H1 (cell line): Measurements from ENCODE around the gene FOXP4. TPM values are rescaled to one million over a fixed set of nuclear protein-coding genes. Genes with fewer than 3 reads are reported as not detected.

Experiments used
- CTCF ChIA-PET: fragments of 300-600 bp; sonication (Branson Sonifier 250); formaldehyde crosslinking; loops from one replicate; lab custom pipeline; 2021; ENCODE audit not compliant: partially characterized antibody; lab: Charles Lee
- POLR2A ChIA-PET: fragments of 300-600 bp; sonication (Branson Sonifier 250); formaldehyde crosslinking; loops from one replicate; lab custom pipeline; 2021; ENCODE audit warnings: inconsistent platforms; ENCODE audit not compliant: partially characterized antibody; lab: Charles Lee
- DNase-seq, 2 experiments: peaks; one replicate each; pipeline versions ENCODE4 v3.0.0 to v3.0.0-alpha.2; 2010 to 2022; ENCODE audit warnings: low spot score in 2 of 2, low read depth in 1 of 2, mixed read lengths in 1 of 2
- FAIRE-seq: peaks from 2 replicates; lab custom pipeline; 2011; peaks lifted over from hg19 to GRCh38; lab: Jason Lieb, UNC
- H2AFZ ChIP-seq: 2 replicates; pipeline ENCODE4 v1.8.1; 2012; ENCODE audit warnings: low read length, inconsistent platforms
- H2AK5ac ChIP-seq: 2 replicates; pipeline ENCODE4 v1.6.1; 2013; ENCODE audit warnings: low read depth, low read length
- H2BK120ac ChIP-seq: replicated peaks from 2 replicates; pipeline ENCODE3; 2013; ENCODE audit warnings: low read depth, low read length, inconsistent platforms
- H2BK12ac ChIP-seq: 2 replicates; pipeline ENCODE4 v1.6.1; 2013; ENCODE audit warnings: low read depth, low read length
- H2BK15ac ChIP-seq: 2 replicates; pipeline ENCODE4 v1.6.1; 2013; ENCODE audit warnings: low read length
- H2BK20ac ChIP-seq: 2 replicates; pipeline ENCODE4 v1.6.1; 2013; ENCODE audit warnings: low read length
- H2BK5ac ChIP-seq: 2 replicates; pipeline ENCODE4 v1.6.1; 2013; ENCODE audit warnings: low read depth, low read length
- H3K14ac ChIP-seq: 2 replicates; pipeline ENCODE4 v1.6.1; 2013; ENCODE audit warnings: inconsistent platforms; ENCODE audit not compliant: insufficient read length
- H3K18ac ChIP-seq: 2 replicates; pipeline ENCODE4 v1.6.1; 2013; ENCODE audit warnings: low read length; ENCODE audit errors: extremely low read depth
- H3K23ac ChIP-seq: 2 replicates; pipeline ENCODE4 v1.6.1; 2013; ENCODE audit warnings: inconsistent platforms; ENCODE audit not compliant: insufficient read length
- H3K23me2 ChIP-seq: 2 replicates; pipeline ENCODE4 v1.6.1; 2013; ENCODE audit warnings: low read depth, low read length
- H3K27ac ChIP-seq: 2 replicates; pipeline ENCODE4 v1.6.1; 2011; ENCODE audit warnings: low read depth, low read length, inconsistent platforms
- H3K27me3 ChIP-seq, 4 experiments: replicated peaks in 1 of 4; 1 replicate in 1 of 4; 2 replicates in 3 of 4; pipeline versions ENCODE4 v1.6.1 to v1.8.1; 2011 to 2013; ENCODE audit warnings: low read length in 3 of 4, mild to moderate bottlenecking in 3 of 4, inconsistent platforms in 2 of 4, mixed read lengths in 2 of 4, moderate library complexity in 1 of 4; ENCODE audit not compliant: control insufficient read depth in 3 of 4, insufficient read depth in 3 of 4; ENCODE audit errors: extremely low read depth in 1 of 4
- H3K36me3 ChIP-seq, 4 experiments: 2 replicates each; pipeline versions ENCODE4 v1.6.1 to v1.8.1; 2011 to 2013; ENCODE audit warnings: mild to moderate bottlenecking in 4 of 4, low read length in 3 of 4, moderate library complexity in 2 of 4, control low read depth in 1 of 4, inconsistent platforms in 1 of 4; ENCODE audit not compliant: insufficient read depth in 4 of 4, control insufficient read depth in 2 of 4
- H3K4ac ChIP-seq: replicated peaks from 2 replicates; pipeline ENCODE3; 2013; ENCODE audit warnings: low read length, low read depth, mixed read lengths, inconsistent platforms; ENCODE audit not compliant: insufficient read length
- H3K4me1 ChIP-seq, 4 experiments: replicated peaks in 1 of 4; 1 replicate in 1 of 4; 2 replicates in 3 of 4; pipeline versions ENCODE4 v1.6.1 to v1.8.1; 2011 to 2013; ENCODE audit warnings: low read length in 3 of 4, inconsistent platforms in 2 of 4, mixed read lengths in 1 of 4; ENCODE audit not compliant: insufficient read depth in 4 of 4, control insufficient read depth in 3 of 4
- H3K4me2 ChIP-seq, 2 experiments: 2 replicates each; pipeline versions ENCODE4 v1.6.1 to v1.8.1; 2011 to 2013; ENCODE audit warnings: low read depth in 2 of 2, low read length in 2 of 2, control low read depth in 1 of 2, inconsistent platforms in 1 of 2, mild to moderate bottlenecking in 1 of 2; ENCODE audit not compliant: insufficient read depth in 1 of 2
- H3K4me3 ChIP-seq, 4 experiments: fragments of 200-600, 300-600 bp in 1 of 4; sonication (generic), shearing (Covaris generic), sonication (Bioruptor Twin) in 1 of 4; 2 replicates each; pipeline versions ENCODE4 v1.5.1 to v1.8.1; 2011 to 2016; ENCODE audit warnings: low read length in 4 of 4, low read depth in 3 of 4, control low read depth in 2 of 4, inconsistent platforms in 2 of 4, mild to moderate bottlenecking in 2 of 4, mixed read lengths in 1 of 4, moderate library complexity in 1 of 4; ENCODE audit not compliant: insufficient read depth in 2 of 4; ENCODE audit errors: extremely low read depth in 1 of 4
- H3K56ac ChIP-seq: replicated peaks from 2 replicates; pipeline ENCODE3; 2013; ENCODE audit warnings: low read depth, mild to moderate bottlenecking, mixed read lengths, low read length, inconsistent platforms; ENCODE audit not compliant: insufficient read length
- H3K79me1 ChIP-seq: 2 replicates; pipeline ENCODE4 v1.6.1; 2013; ENCODE audit warnings: low read depth, low read length, control low read depth
- H3K79me2 ChIP-seq, 2 experiments: 2 replicates each; pipeline versions ENCODE4 v1.6.1 to v1.8.1; 2012 to 2013; ENCODE audit warnings: low read length in 2 of 2, mild to moderate bottlenecking in 2 of 2, inconsistent platforms in 1 of 2; ENCODE audit not compliant: insufficient read depth in 2 of 2, control insufficient read depth in 1 of 2
- H3K9ac ChIP-seq, 4 experiments: replicated peaks in 1 of 4; 1 replicate in 1 of 4; 2 replicates in 3 of 4; pipeline versions ENCODE4 v1.6.1 to v1.8.1; 2011 to 2013; ENCODE audit warnings: low read depth in 3 of 4, low read length in 3 of 4, control low read depth in 2 of 4, mild to moderate bottlenecking in 2 of 4, moderate library complexity in 2 of 4, inconsistent platforms in 1 of 4; ENCODE audit errors: extremely low read depth in 1 of 4
- H3K9me3 ChIP-seq, 2 experiments: 2 replicates each; pipeline versions ENCODE4 v1.6.1 to v1.8.1; 2012 to 2013; ENCODE audit warnings: mild to moderate bottlenecking in 2 of 2, moderate library complexity in 2 of 2, control low read depth in 1 of 2, inconsistent platforms in 1 of 2, low read depth in 1 of 2, low read length in 1 of 2, mixed read lengths in 1 of 2; ENCODE audit not compliant: insufficient read depth in 2 of 2
- H4K20me1 ChIP-seq, 2 experiments: replicated peaks in 1 of 2; 2 replicates each; pipeline versions ENCODE3 to v1.8.1; 2011 to 2013; ENCODE audit warnings: inconsistent platforms in 2 of 2, low read length in 2 of 2, mild to moderate bottlenecking in 1 of 2; ENCODE audit not compliant: insufficient read depth in 2 of 2, control insufficient read depth in 1 of 2
- H4K5ac ChIP-seq: 2 replicates; pipeline ENCODE4 v1.6.1; 2013; ENCODE audit warnings: low read length, low read depth, mixed read lengths, inconsistent platforms; ENCODE audit not compliant: insufficient read length
- H4K8ac ChIP-seq: 2 replicates; pipeline ENCODE4 v1.8.0; 2013; ENCODE audit warnings: mild to moderate bottlenecking, moderate library complexity, low read length, inconsistent platforms; ENCODE audit not compliant: insufficient read depth; ENCODE audit errors: extremely low read depth
- H4K91ac ChIP-seq: replicated peaks from 2 replicates; pipeline ENCODE3; 2013; ENCODE audit warnings: low read length, mixed read lengths, inconsistent platforms; ENCODE audit not compliant: insufficient read length
- CBX5 ChIP-seq: fragments of 300-800, 300-1000 bp; sonication (generic); IDR thresholded peaks from 2 replicates; pipeline ENCODE4 v1.7.1; 2016; ENCODE audit warnings: antibody characterized with exemption, low read length, low read depth
- CEBPB ChIP-seq: IDR thresholded peaks from 2 replicates; pipeline ENCODE4 v1.6.1; 2012; ENCODE audit warnings: low read depth, low read length
- E2F6 ChIP-seq: IDR thresholded peaks from 2 replicates; pipeline ENCODE4 v1.6.1; 2012; ENCODE audit warnings: inconsistent platforms
- GABPA ChIP-seq: IDR thresholded peaks from 2 replicates; pipeline ENCODE4 v1.6.1; 2011; ENCODE audit warnings: mild to moderate bottlenecking, low read length, moderate library complexity, borderline replicate concordance; ENCODE audit not compliant: insufficient read depth
- GTF2F1 ChIP-seq: IDR thresholded peaks from 2 replicates; pipeline ENCODE4 v1.6.1; 2012; ENCODE audit warnings: low read depth, low read length, improper control_type of control experiment, borderline replicate concordance
- HDAC6 ChIP-seq: IDR thresholded peaks from one replicate; pipeline ENCODE4 v1.7.1; 2012; ENCODE audit warnings: low read depth, mild to moderate bottlenecking, inconsistent platforms, low read length, moderate library complexity
- KDM1A ChIP-seq: fragments of 200-600, 300-600 bp; sonication (generic); IDR thresholded peaks from 2 replicates; pipeline ENCODE4 v1.7.1; 2016; ENCODE audit warnings: mild to moderate bottlenecking, low read length, borderline replicate concordance
- NRF1 ChIP-seq: IDR thresholded peaks from 2 replicates; pipeline ENCODE4 v1.6.1; 2011; ENCODE audit warnings: mild to moderate bottlenecking, low read depth, low read length, improper control_type of control experiment
- POLR2A ChIP-seq, 2 experiments: IDR thresholded peaks; 1 replicate in 1 of 2; 2 replicates in 1 of 2; pipeline ENCODE4 v1.6.1; 2011; ENCODE audit warnings: low read depth in 2 of 2, low read length in 2 of 2, mild to moderate bottlenecking in 2 of 2; ENCODE audit errors: control extremely low read depth in 1 of 2
- SP4 ChIP-seq: IDR thresholded peaks from 2 replicates; pipeline ENCODE4 v1.6.1; 2012; ENCODE audit warnings: low read length, inconsistent platforms
- WGBS, 2 experiments: shearing (Covaris generic) in 1 of 2; methylation state at CpG; one replicate each; pipeline versions ENCODE4 v1.1.6 to v1.1.7; 2013 to 2015; ENCODE audit warnings: low lambda C conversion rate in 2 of 2, mixed read lengths in 2 of 2, inconsistent platforms in 1 of 2, low coverage in 1 of 2, missing lambda C conversion rate in 1 of 2; ENCODE audit not compliant: insufficient replicate concordance in 2 of 2, insufficient coverage in 1 of 2, insufficient read length in 1 of 2; ENCODE audit errors: extremely low coverage in 1 of 2, missing lambda C conversion rate in 1 of 2; 5-methylcytosine and 5-hydroxymethylcytosine counted together
- polyA plus RNA-seq, 7 experiments: library from polyadenylated mRNA; depleted of rRNA in 3 of 7; stranded (reverse) in 5 of 7; unstranded in 2 of 7; fragments of >200 nt in 5 of 7; fragments of 200-250 nt in 2 of 7; gene quantifications; 1 replicate in 5 of 7; 2 replicates in 1 of 7; 4 replicates in 1 of 7; pipeline versions ENCODE4 v1.2.1 to v1.2.3, GENCODE V29; 2011 to 2013; ENCODE audit warnings: missing spikeins in 2 of 7, mixed read lengths in 2 of 7
- total RNA-seq: library from RNA; stranded (reverse); fragmentation: NEBNext Ultra II Directional; extraction: Animal tissue kit (Norgen Biotek cat#: 25700); gene quantifications from 2 replicates; pipeline ENCODE4 v1.2.1, GENCODE V29; 2021

Gene FOXP4
- total and polyA plus RNA-seq, 2 of the 8 experiments (the other 6 are each of a cell fraction or from before 2014, with no cell fraction given), result 4.8 to 13.3 TPM

GRCh38 chr6:41638002-41638934, 92.1 kb downstream of the FOXP4 start, which contains the start of gene MDFI:
Gene MDFI, plus strand, starts transcription at chr6:41638468. Its CDS starts 282 bp downstream, at chr6:41638750.
- H3K23me2 ChIP-seq, result peaks cover 22% of the 10 kb centered on the region
- peak; percentile 46 to 81 for DNase-seq
- ChIA-PET CTCF (interaction anchor here (0.6 to 5.1 kb wide), 5 partner anchors 16 to 45 kb away, joined by 3 to 22 read pairs (median 4); no protein-coding TSS in a partner anchor), POLR2A (interaction anchor here (1.0 to 2.2 kb wide), 5 partner anchors 14 to 67 kb away, joined by 3 to 7 read pairs (median 3); no protein-coding TSS in a partner anchor)
- 0% methylated on average over 46 of the region's 86 CpGs; no CpG with 5 or more reads in 1 of the 2 experiments for whole genome bisulfite sequencing, 2 experiments
- H3K18ac ChIP-seq, result peak within 1 kb of the TSS; percentile 93
- H3K9me3 ChIP-seq, result no peaks in the 10 kb centered on the region
- no peak within 1 kb of the TSS for H3K14ac ChIP-seq
- H3K79me1 ChIP-seq, result peaks cover 2% of the 10 kb centered on the region; the same call in 1 of the 2 replicates
- H2BK12ac ChIP-seq, result peak within 1 kb of the TSS; percentile 85; the same call in 1 of the 2 replicates
- peaks cover 8 to 28% (median 17%) of the 10 kb centered on the region in 4 experiments for H3K4me1 ChIP-seq
- H2AFZ ChIP-seq, result peak within 1 kb of the TSS; percentile 60; the same call in 1 of the 2 replicates
- peak within 1 kb of the TSS in 3 of 4 experiments; percentile 45 to 55 (median 48); a peak in 6 of 7 replicates for H3K9ac ChIP-seq
- H3K36me3 ChIP-seq, result no peaks in the 10 kb centered on the region
- H2BK5ac ChIP-seq, result peak within 1 kb of the TSS; percentile 81; the same call in 1 of the 2 replicates
- peak within 1 kb of the TSS; percentile 57 for H4K5ac ChIP-seq
- peak within 1 kb of the TSS; percentile 37 for H3K56ac ChIP-seq
- H4K20me1 ChIP-seq, result peaks cover 0 to 2% of the 10 kb centered on the region in 2 experiments
- H4K8ac ChIP-seq, result peak within 1 kb of the TSS; percentile 1
- no peak within 1 kb of the TSS for H2AK5ac ChIP-seq
- peak within 1 kb of the TSS; percentile 86; the same call in 1 of the 2 replicates for H2BK20ac ChIP-seq
- no peak for FAIRE-seq
- H3K4me3 ChIP-seq, result peak within 1 kb of the TSS; percentile 67 to 89 (median 78)
- peak within 1 kb of the TSS; percentile 23 for H2BK120ac ChIP-seq
- H3K4me2 ChIP-seq, result peak within 1 kb of the TSS; percentile 89 to 96
- H3K27me3 ChIP-seq, result peaks cover 8 to 69% (median 37%) of the 10 kb centered on the region in 4 experiments; a peak in 6 of 7 replicates
- H3K23ac ChIP-seq, result no peak within 1 kb of the TSS
- peak within 1 kb of the TSS; percentile 88; the same call in 1 of the 2 replicates for H2BK15ac ChIP-seq
- no peak within 1 kb of the TSS for H3K27ac ChIP-seq
- H3K79me2 ChIP-seq, result peaks cover 0 to 5% of the 10 kb centered on the region in 2 experiments; a peak in 1 of 4 replicates
- H3K4ac ChIP-seq, result peak within 1 kb of the TSS; percentile 19
- H4K91ac ChIP-seq, result peak within 1 kb of the TSS; percentile 76
- TF ChIP-seq GABPA, result no peak
- TF ChIP-seq CEBPB, result no peak
- no peak for TF ChIP-seq GTF2F1
- TF ChIP-seq NRF1, result no peak
- TF ChIP-seq CBX5, result no peak
- TF ChIP-seq POLR2A (IDR thresholded peaks at IDR 0.05; ENCODE audit: control extremely low read depth in 1 of 2, low read depth in 2 of 2, low read length in 2 of 2), result no peak
- no peak for TF ChIP-seq SP4
- TF ChIP-seq HDAC6, result no peak
- no peak for TF ChIP-seq E2F6
- TF ChIP-seq KDM1A, result no peak
